CD14-positive monocyte (primary cell): ENCODE data around the gene AIG1. TPM values are rescaled to one million over a fixed set of nuclear protein-coding genes. Genes with fewer than 3 reads are reported as not detected.

ENCODE experiments used
- DNase-seq, 3 donors: peaks; one replicate each; pipeline ENCODE4 v3.0.0-alpha.2; 2011 to 2022
- H2AFZ ChIP-seq: 2 replicates; pipeline ENCODE4 v1.6.0; 2012; ENCODE audit warnings: mild to moderate bottlenecking, low read depth, low read length, inconsistent platforms; ENCODE audit not compliant: insufficient read depth, poor library complexity, severe bottlenecking
- H3K27ac ChIP-seq, 2 donors: 1 replicate in 1 of 2; 2 replicates in 1 of 2; pipeline ENCODE4 v1.5.1; 2012 to 2013; ENCODE audit warnings: low read length in 2 of 2, control low read depth in 1 of 2, inconsistent platforms in 1 of 2, low read depth in 1 of 2, mild to moderate bottlenecking in 1 of 2
- H3K27me3 ChIP-seq, 2 donors: one replicate each; pipeline versions ENCODE4 v1.6.0 to v1.6.1; 2011 to 2013; ENCODE audit warnings: low read length in 2 of 2; ENCODE audit not compliant: control insufficient read depth in 2 of 2, insufficient read depth in 2 of 2
- H3K36me3 ChIP-seq, 2 donors: replicated peaks in 1 of 2; 1 replicate in 1 of 2; 2 replicates in 1 of 2; pipeline versions ENCODE4 v1.5.1 to v1.6.1; 2012 to 2013; ENCODE audit warnings: low read length in 2 of 2, control low read depth in 1 of 2, inconsistent platforms in 1 of 2, mild to moderate bottlenecking in 1 of 2; ENCODE audit not compliant: insufficient read depth in 2 of 2, control insufficient read depth in 1 of 2
- H3K4me1 ChIP-seq, 2 donors: 1 replicate in 1 of 2; 2 replicates in 1 of 2; pipeline versions ENCODE4 v1.5.1 to v1.6.1; 2012 to 2013; ENCODE audit warnings: low read length in 2 of 2, control low read depth in 1 of 2, inconsistent platforms in 1 of 2, mild to moderate bottlenecking in 1 of 2, moderate library complexity in 1 of 2; ENCODE audit not compliant: insufficient read depth in 2 of 2, control insufficient read depth in 1 of 2
- H3K4me2 ChIP-seq: replicated peaks from 2 replicates; pipeline ENCODE3; 2012; ENCODE audit warnings: low read length, moderate library complexity, mild to moderate bottlenecking; ENCODE audit not compliant: poor library complexity, severe bottlenecking; ENCODE audit errors: extremely low read depth
- H3K4me3 ChIP-seq, 3 experiments: fragments of 200-600 bp in 1 of 3; sonication (generic) in 1 of 3; replicated peaks in 1 of 3; 1 replicate in 2 of 3; 2 replicates in 1 of 3; pipeline ENCODE4 v1.5.1; 2011 to 2013; ENCODE audit warnings: low read length in 3 of 3, mild to moderate bottlenecking in 3 of 3, control low read depth in 2 of 3, low read depth in 2 of 3, inconsistent platforms in 1 of 3, moderate library complexity in 1 of 3
- H3K79me2 ChIP-seq: 2 replicates; pipeline ENCODE4 v1.6.0; 2012; ENCODE audit warnings: mild to moderate bottlenecking, control low read depth, inconsistent platforms, low read length, moderate library complexity; ENCODE audit not compliant: insufficient read depth
- H3K9ac ChIP-seq: 2 replicates; pipeline ENCODE4 v1.6.0; 2017; ENCODE audit warnings: low read length, mild to moderate bottlenecking; ENCODE audit not compliant: insufficient read depth, poor library complexity, severe bottlenecking
- H3K9me3 ChIP-seq, 2 donors: replicated peaks in 1 of 2; 1 replicate in 1 of 2; 2 replicates in 1 of 2; pipeline versions ENCODE4 v1.5.1 to v1.6.1; 2012 to 2013; ENCODE audit warnings: low read length in 2 of 2, control low read depth in 1 of 2; ENCODE audit not compliant: control insufficient read depth in 1 of 2, insufficient read depth in 1 of 2
- H4K20me1 ChIP-seq: 2 replicates; pipeline ENCODE4 v1.6.0; 2012; ENCODE audit warnings: mild to moderate bottlenecking, low read length, control low read depth, moderate library complexity; ENCODE audit not compliant: insufficient read depth
- H3K27ac Mint-ChIP-seq, 7 donors: one replicate each; pipeline ENCODE4 v1.8.0; 2020; ENCODE audit warnings: mild to moderate bottlenecking in 7 of 7, mixed read lengths in 7 of 7, moderate library complexity in 6 of 7, inconsistent platforms in 2 of 7
- H3K27me3 Mint-ChIP-seq, 3 donors: one replicate each; pipeline ENCODE4 v1.8.0; 2021 to 2022; ENCODE audit warnings: low read depth in 3 of 3, mild to moderate bottlenecking in 3 of 3, mixed read lengths in 3 of 3, moderate library complexity in 3 of 3, inconsistent platforms in 1 of 3
- H3K36me3 Mint-ChIP-seq, 2 donors: one replicate each; pipeline ENCODE4 v1.8.0; 2020; ENCODE audit warnings: mixed read lengths in 2 of 2, inconsistent platforms in 1 of 2, mild to moderate bottlenecking in 1 of 2
- H3K4me1 Mint-ChIP-seq: one replicate; pipeline ENCODE4 v1.8.0; 2020; ENCODE audit warnings: mild to moderate bottlenecking, mixed read lengths
- H3K4me3 Mint-ChIP-seq, 2 donors: one replicate each; pipeline ENCODE4 v1.8.0; 2020; ENCODE audit warnings: mild to moderate bottlenecking in 2 of 2, mixed read lengths in 2 of 2, moderate library complexity in 1 of 2
- H3K9me3 Mint-ChIP-seq, 7 donors: one replicate each; pipeline ENCODE4 v1.8.0; 2020 to 2022; ENCODE audit warnings: mixed read lengths in 7 of 7, mild to moderate bottlenecking in 6 of 7, moderate library complexity in 6 of 7, inconsistent platforms in 2 of 7
- CTCF ChIP-seq: fragments of 200-600 bp; IDR thresholded peaks from one replicate; pipeline ENCODE4 v1.8.0; 2022; ENCODE audit warnings: antibody characterized with exemption, mild to moderate bottlenecking
- WGBS: methylation state at CpG from one replicate; pipeline ENCODE4 v1.1.5; 2013; ENCODE audit warnings: missing lambda C conversion rate; ENCODE audit not compliant: insufficient coverage; 5-methylcytosine and 5-hydroxymethylcytosine counted together
- intact Hi-C, 2 donors: fragments of 100-400 bp; cut with micrococcal nuclease; formaldehyde crosslinking; loops; one replicate each; pipeline versions ENCODE4 v1.15.0 to v1.15.1; 2023
- polyA plus RNA-seq, 3 donors: library from polyadenylated mRNA; depleted of rRNA in 1 of 3; unstranded in 2 of 3; stranded (reverse) in 1 of 3; fragments of 300-500 nt in 2 of 3; fragments of >200 nt in 1 of 3; fragmentation: Illumina TruSeq in 2 of 3; gene quantifications; 1 replicate in 2 of 3; 2 replicates in 1 of 3; pipeline ENCODE4 v1.2.3, GENCODE V29; 2012 to 2021

AIG1 gene
- polyA plus RNA-seq, 3 donors: 6.7 to 7.6 (median 6.8) TPM

DNA sequence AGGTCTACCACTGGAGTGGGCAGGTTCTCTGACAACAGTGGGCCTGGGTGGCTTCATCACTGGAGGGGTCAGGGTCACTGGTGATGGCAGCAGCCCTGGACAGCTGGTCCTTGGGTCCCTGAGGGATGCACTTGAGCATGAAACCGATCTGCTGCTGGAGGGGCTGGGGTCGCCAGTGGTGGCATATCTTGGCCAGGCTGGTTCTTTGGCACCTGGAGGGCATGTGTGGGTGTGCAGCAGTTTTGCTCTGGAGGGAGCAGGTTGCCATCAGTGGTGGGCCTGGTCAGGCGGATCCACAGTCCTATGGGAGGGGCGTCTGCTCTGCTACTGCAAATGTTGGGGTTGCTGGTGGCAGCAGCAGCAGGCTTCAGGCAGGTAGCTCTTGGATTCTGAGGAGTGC is 117.0 kb downstream of the AIG1 start:
- Mint-ChIP-seq H3K9me3 (peaks cover 11 to 28% (median 20%) of the 10 kb centered on the region in 7 donors), H3K4me1 (no peaks in the 10 kb centered on the region), H3K27ac (no peak overlapping the region), H3K27me3 (no peaks in the 10 kb centered on the region), H3K4me3 (no peak overlapping the region), H3K36me3 (peaks cover 9 to 13% of the 10 kb centered on the region in 2 donors)
- H3K79me2 ChIP-seq: no peaks in the 10 kb centered on the region
- no peak overlapping the region for H2AFZ ChIP-seq
- intact Hi-C loops: no loop called here
- H3K27ac ChIP-seq: no peak overlapping the region
- H3K4me3 ChIP-seq: no peak overlapping the region
- no peaks in the 10 kb centered on the region for H3K27me3 ChIP-seq
- H3K9me3 ChIP-seq: peaks cover 11 to 13% of the 10 kb centered on the region in 2 donors
- no peak overlapping the region for H3K4me2 ChIP-seq
- 89% methylated on average over 2 of the region's 4 CpGs for WGBS
- TF ChIP-seq CTCF: no peak
- DNase-seq: no peak
- H4K20me1 ChIP-seq: no peaks in the 10 kb centered on the region
- no peaks in the 10 kb centered on the region for H3K36me3 ChIP-seq
- H3K9ac ChIP-seq: no peak overlapping the region
- no peaks in the 10 kb centered on the region for H3K4me1 ChIP-seq

DNA sequence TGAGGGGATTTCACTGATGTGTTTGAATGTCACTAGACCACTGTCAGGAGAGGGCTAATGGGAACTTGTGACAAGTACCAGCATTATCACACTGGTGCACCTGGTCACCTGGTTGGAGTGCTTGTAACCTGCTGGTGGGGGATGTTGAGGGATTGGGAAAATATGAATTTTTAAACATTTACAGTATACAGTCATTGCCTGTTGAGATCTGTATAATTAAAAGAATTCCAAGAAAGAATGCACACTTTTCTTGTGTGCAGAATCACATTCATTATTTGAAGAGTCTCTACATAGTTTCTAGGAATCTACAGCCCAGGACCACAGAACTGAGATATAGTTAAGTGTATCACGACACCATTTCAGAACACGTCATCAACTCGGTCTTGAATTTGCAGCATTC is 118.4 kb downstream of the AIG1 start:
- H3K27me3 Mint-ChIP-seq: no peaks in the 10 kb centered on the region
- peaks cover 9 to 20% (median 16%) of the 10 kb centered on the region in 7 donors for H3K9me3 Mint-ChIP-seq
- no peaks in the 10 kb centered on the region for H3K79me2 ChIP-seq
- no peak overlapping the region for H3K4me3 Mint-ChIP-seq
- H3K4me1 Mint-ChIP-seq: no peaks in the 10 kb centered on the region
- H3K27ac ChIP-seq: no peak overlapping the region
- H2AFZ ChIP-seq: no peak overlapping the region
- no peak for TF ChIP-seq CTCF
- H4K20me1 ChIP-seq: no peaks in the 10 kb centered on the region
- H3K9me3 ChIP-seq: peaks cover 11% of the 10 kb centered on the region in 2 donors
- no peak overlapping the region for H3K4me2 ChIP-seq
- no peaks in the 10 kb centered on the region for H3K27me3 ChIP-seq
- no peaks in the 10 kb centered on the region for H3K4me1 ChIP-seq
- no peaks in the 10 kb centered on the region for H3K36me3 ChIP-seq
- no peak overlapping the region for H3K9ac ChIP-seq
- no peak overlapping the region for H3K4me3 ChIP-seq
- no peak for DNase-seq
- intact Hi-C loops: no loop called here
- WGBS: no CpG with 5 or more reads among the region's 3 CpGs
- peaks cover 0 to 9% of the 10 kb centered on the region in 2 donors for H3K36me3 Mint-ChIP-seq
- no peak overlapping the region for H3K27ac Mint-ChIP-seq
